Posterior vena cava (tissue), 2 donors: ENCODE measurements around the gene OR5B3. TPM values are rescaled to one million over a fixed set of nuclear protein-coding genes. Genes with fewer than 3 reads are reported as not detected.
"Not testable (repeated sequence)": the region's sequence is repeated elsewhere in the genome, so short reads cannot be mapped to it uniquely, and the experiment has no call there.

Experiments used
- DNase-seq: peaks from one replicate; pipeline ENCODE4 v3.0.0-alpha.2; 2020; ENCODE audit warnings: low spot score
- intact Hi-C, 2 donors: fragments of 100-400 bp; cut with DNase I; formaldehyde crosslinking; loops; one replicate each; pipeline versions ENCODE4 v1.14.1 to v1.14.2; 2022 to 2023
- long read RNA-seq, 2 donors: library from polyadenylated mRNA; unstranded; transcript quantifications; one replicate each; pipeline ENCODE4 v2.0.0, GENCODE V29; 2020 to 2021
- total RNA-seq, 2 donors: library from RNA; stranded (reverse); fragmentation: NEBNext Ultra II Directional; extraction: Animal tissue kit (Norgen Biotek cat#: 25700); gene quantifications; one replicate each; pipeline ENCODE4 v1.2.1, GENCODE V29; 2021
- donor health status: DM: yes; HTN: yes; CAD: no.
- donor health status: DM: yes; HTN: yes; CAD: no.

The OR5B3 gene
- not detected for total RNA-seq
- long read RNA-seq, donor 1 = 0 reads
- long read RNA-seq, donor 2 = 0 reads

- DNase-seq = no peak
- intact Hi-C loops = no loop called here
Observed at GRCh38 chr11:58406774-58407173, at the start of gene OR5B3. OR5B3 (minus strand) TSS chr11:58406874; CDS start chr11:58403409, 3,465 bp downstream.

- no peak for DNase-seq
- intact Hi-C loops = no loop called here
Observed at GRCh38 chr11:58451585-58451984, 44.9 kb upstream of the OR5B3 start.

GRCh38 chr11:58446294-58446693 is 39.6 kb upstream of the OR5B3 start:
- DNase-seq = peak; percentile 30
- intact Hi-C loops = no loop called here

GRCh38 chr11:58444300-58444699 is 37.6 kb upstream of the OR5B3 start:
- intact Hi-C loops = no loop called here
- peak; percentile 35 for DNase-seq

- no peak for DNase-seq
- intact Hi-C loops = no loop called here
Observed at GRCh38 chr11:58442136-58442535, 35.5 kb upstream of the OR5B3 start, which contains the start of gene OR5B12. OR5B12 (minus strand) TSS chr11:58442236; CDS start chr11:58440151, 2,085 bp downstream.

GRCh38 chr11:58438486-58438885 is 31.8 kb upstream of the OR5B3 start:
- intact Hi-C loops = no loop called here
- DNase-seq = no peak

GRCh38 chr11:58434217-58434616 is 27.5 kb upstream of the OR5B3 start:
- no peak for DNase-seq
- intact Hi-C loops = no loop called here

- no peak for DNase-seq
- intact Hi-C loops = no loop called here
Observed at GRCh38 chr11:58433638-58434203, 27.0 kb upstream of the OR5B3 start.

- intact Hi-C loops = no loop called here
- DNase-seq = no peak
Observed at GRCh38 chr11:58429273-58429672, 22.6 kb upstream of the OR5B3 start.

GRCh38 chr11:58428021-58428420 is 21.3 kb upstream of the OR5B3 start, which contains the start of gene OR5B2:
OR5B2 (minus strand) TSS chr11:58428121; CDS start chr11:58423261, 4,860 bp downstream.
- intact Hi-C loops = no loop called here
- no peak for DNase-seq

GRCh38 chr11:58399622-58400021 is 7.1 kb downstream of the OR5B3 start:
- intact Hi-C loops, DNase-seq: not testable (repeated sequence)

- intact Hi-C loops = no loop called here
- DNase-seq = no peak
Observed at GRCh38 chr11:58395581-58395980, 11.1 kb downstream of the OR5B3 start.

- no peak for DNase-seq
- intact Hi-C loops = no loop called here
Observed at GRCh38 chr11:58394195-58394594, 12.5 kb downstream of the OR5B3 start.

GRCh38 chr11:58392746-58393145 is 13.9 kb downstream of the OR5B3 start:
- DNase-seq = no peak
- intact Hi-C loops = no loop called here

GRCh38 chr11:58391879-58392278 is 14.8 kb downstream of the OR5B3 start:
- no peak for DNase-seq
- intact Hi-C loops = no loop called here

- peak; percentile 71 for DNase-seq
- intact Hi-C loops = no loop called here
Observed at GRCh38 chr11:58390551-58391063, 16.1 kb downstream of the OR5B3 start.

GRCh38 chr11:58358969-58359368 is 47.7 kb downstream of the OR5B3 start, which contains the start of gene OR5B17:
OR5B17 (minus strand) TSS chr11:58359069; CDS start chr11:58359069, 0 bp downstream.
- intact Hi-C loops = no loop called here
- no peak for DNase-seq

GRCh38 chr11:58354727-58355126 is 51.9 kb downstream of the OR5B3 start:
- intact Hi-C loops = no loop called here

More at GRCh38 chr11:58354727-58355126, 51.9 kb downstream of the OR5B3 start:
- no peak for DNase-seq
